Measurements from ENCODE around the gene STARD10.
"Not testable (repeated sequence)": the region's sequence is repeated elsewhere in the genome, so short reads cannot be mapped to it uniquely, and the experiment has no call there.

The STARD10 gene

GRCh38 chr11:72826191-72826941 is 32.5 kb upstream of the STARD10 start:
- no peak for DNase-seq (ENCODE audit: low read depth)

GRCh38 chr11:72825661-72826060 is 31.8 kb upstream of the STARD10 start:
- no peak for DNase-seq (ENCODE audit: low read depth)

GRCh38 chr11:72824811-72825505 is 31.1 kb upstream of the STARD10 start:
- DNase-seq (ENCODE audit: low read depth) = no peak

GRCh38 chr11:72824020-72824419 is 30.2 kb upstream of the STARD10 start:
- no peak for DNase-seq (ENCODE audit: low read depth)

- no peak for DNase-seq (ENCODE audit: low read depth)
These were observed 29.4 kb upstream of the STARD10 start for GRCh38 chr11:72823105-72823804.

- peak; percentile 85 for DNase-seq (ENCODE audit: low read depth)
These were observed 28.3 kb upstream of the STARD10 start for GRCh38 chr11:72821920-72822799.

- no peak for DNase-seq (ENCODE audit: low read depth)
These were observed 27.5 kb upstream of the STARD10 start for GRCh38 chr11:72821221-72821919.

- no peak for DNase-seq (ENCODE audit: low read depth)
These were observed 26.7 kb upstream of the STARD10 start for GRCh38 chr11:72820439-72821139.

- DNase-seq (ENCODE audit: low read depth) = no peak
These were observed 25.1 kb upstream of the STARD10 start for GRCh38 chr11:72818971-72819370.

GRCh38 chr11:72817966-72818365 is 24.1 kb upstream of the STARD10 start:
- no peak for DNase-seq (ENCODE audit: low read depth)

GRCh38 chr11:72816404-72816990 is 22.6 kb upstream of the STARD10 start:
- DNase-seq (ENCODE audit: low read depth) = no peak

- DNase-seq (ENCODE audit: low read depth) = no peak
These were observed 21.3 kb upstream of the STARD10 start for GRCh38 chr11:72815110-72815618.

- DNase-seq (ENCODE audit: low read depth) = peak; percentile 88
These were observed 20.7 kb upstream of the STARD10 start, which contains the start of gene ATG16L2 for GRCh38 chr11:72814286-72815109. ATG16L2 (plus strand) TSS chr11:72814411; CDS start chr11:72814446, 35 bp downstream.

GRCh38 chr11:72813740-72814285 is 20.0 kb upstream of the STARD10 start:
- DNase-seq (ENCODE audit: low read depth) = no peak

GRCh38 chr11:72812967-72813739 is 19.3 kb upstream of the STARD10 start:
- peak; percentile 66 for DNase-seq (ENCODE audit: low read depth)

GRCh38 chr11:72812604-72812966 is 18.7 kb upstream of the STARD10 start:
- no peak for DNase-seq (ENCODE audit: low read depth)

- not testable (repeated sequence) for DNase-seq (ENCODE audit: low read depth)
These were observed 17.8 kb upstream of the STARD10 start for GRCh38 chr11:72811686-72812085.

- no peak for DNase-seq (ENCODE audit: low read depth)
These were observed 14.5 kb upstream of the STARD10 start for GRCh38 chr11:72808331-72808798.

Data from stimulated activated CD8-positive, alpha-beta memory T cell treated with anti-CD3 and anti-CD28 coated beads, Interleukin-12 subunit alpha, Interleukin-12 subunit beta, amount 100 ng/mL, for 4 hours (primary cell).